CD4-positive, alpha-beta T cell treated with Interleukin-4 for 1 hour (primary cell): ENCODE data around the gene ERCC4.

ENCODE experiments used
- DNase-seq, 2 donors: peaks; one replicate each; pipeline ENCODE4 v3.0.0-alpha.2; 2020 to 2022

ERCC4 gene

DNA sequence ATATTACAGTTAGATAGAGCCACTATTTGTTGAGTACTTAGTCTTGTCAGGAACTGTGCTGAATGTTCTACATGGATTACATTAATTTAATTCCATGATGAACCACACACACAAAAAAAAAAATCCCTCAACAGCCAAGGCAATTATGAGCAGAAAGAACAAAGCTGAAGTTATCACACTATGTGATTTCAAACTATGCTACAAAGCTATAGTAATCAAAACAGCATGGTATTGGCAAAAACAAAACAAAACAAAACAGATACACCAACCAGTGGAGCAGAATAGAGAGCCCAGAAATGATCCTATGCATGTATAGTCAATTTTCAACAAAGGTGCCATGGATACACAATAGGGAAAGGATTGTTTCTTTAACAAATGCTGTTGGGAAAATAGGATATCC is 8.1 kb upstream of the ERCC4 start:
- no peak for DNase-seq

DNA sequence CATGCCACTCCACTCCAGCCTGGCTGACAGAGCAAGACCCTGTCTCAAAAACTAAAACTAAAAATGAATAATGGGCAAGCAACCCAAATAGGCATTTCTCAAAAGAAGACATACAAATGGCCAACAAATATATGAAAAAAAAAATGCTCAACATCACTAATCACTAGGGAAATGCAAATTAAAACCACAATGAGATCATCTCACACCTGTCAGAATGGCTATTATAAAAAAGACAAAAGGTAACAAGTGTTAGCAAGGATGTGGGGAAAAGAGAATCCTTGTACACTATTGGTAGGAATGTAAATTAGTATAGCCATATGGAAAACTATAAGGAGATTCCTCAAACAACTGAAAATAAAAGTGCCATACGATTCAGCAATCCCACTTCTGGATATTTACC is 7.1 kb upstream of the ERCC4 start:
- no peak for DNase-seq

DNA sequence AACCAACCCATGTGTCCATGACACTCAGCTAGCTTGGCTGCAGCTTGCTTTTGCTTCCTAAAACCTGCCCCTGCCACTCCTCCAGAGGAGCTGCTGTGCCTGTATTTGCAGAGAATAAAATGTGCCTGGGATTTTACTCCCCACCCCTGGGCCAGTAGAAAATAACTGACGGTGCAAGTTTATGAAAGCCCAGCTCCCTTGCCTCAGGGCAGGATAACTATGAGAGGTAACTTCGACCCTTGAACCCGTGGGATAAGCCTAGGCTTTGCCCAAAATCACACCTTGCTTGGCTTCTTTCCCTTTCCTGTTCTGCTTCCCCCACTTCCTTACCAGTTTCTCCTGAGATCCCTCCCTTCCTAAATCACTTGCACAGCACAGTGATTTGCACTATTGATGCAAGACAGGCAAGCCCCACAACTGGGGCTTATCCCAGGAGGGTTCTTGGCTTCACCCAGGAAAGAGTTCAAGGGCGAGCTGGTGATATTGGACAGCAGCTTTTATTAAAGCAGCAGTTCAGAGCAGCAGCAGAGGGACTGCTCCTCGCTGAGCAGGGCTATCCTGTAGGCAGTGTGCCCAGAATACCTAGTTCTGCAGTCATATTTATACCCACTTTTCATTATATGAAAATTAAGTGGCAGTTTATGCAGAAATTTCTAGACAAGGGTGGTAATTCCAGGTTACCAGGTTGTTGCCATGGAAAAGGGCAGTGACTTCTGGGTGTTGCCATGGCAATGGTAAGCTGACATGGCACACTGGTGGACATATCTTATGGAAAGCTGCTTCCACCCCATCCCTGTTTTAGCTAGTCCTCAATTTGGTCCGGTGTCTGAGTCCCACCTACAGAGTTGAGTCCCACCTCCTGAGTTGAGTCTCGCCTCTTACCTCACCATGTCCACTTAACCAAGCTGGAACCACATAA is 6.3 kb upstream of the ERCC4 start:
- no peak for DNase-seq

DNA sequence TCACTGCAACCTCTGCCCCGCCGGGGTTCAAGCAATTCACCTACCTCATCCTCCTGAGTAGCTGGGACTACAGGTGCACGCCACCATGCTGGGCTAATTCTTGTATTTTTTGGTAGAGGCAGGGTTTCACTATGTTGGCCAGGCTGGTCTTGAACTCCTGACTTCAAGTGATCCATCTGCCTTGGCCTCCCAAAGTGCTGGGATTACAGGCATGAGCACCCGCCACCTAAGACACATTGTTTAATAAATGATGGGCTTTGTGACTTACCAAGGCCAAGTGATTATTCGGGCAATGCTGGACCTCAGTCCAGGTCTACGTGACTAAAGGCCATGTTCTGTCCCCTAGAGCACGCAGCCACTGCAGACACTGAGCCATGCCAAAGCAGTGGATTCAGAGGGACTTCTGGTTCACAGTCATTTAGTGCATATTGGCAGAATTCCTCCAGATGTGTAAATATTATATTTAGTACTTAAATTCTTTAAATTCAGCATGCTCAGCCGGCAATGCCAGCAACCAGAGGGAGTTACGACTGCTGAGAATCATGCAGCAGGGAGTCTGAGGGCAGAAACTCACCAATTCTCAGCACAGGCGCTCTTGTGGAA is 4.8 kb upstream of the ERCC4 start:
- no peak for DNase-seq

DNA sequence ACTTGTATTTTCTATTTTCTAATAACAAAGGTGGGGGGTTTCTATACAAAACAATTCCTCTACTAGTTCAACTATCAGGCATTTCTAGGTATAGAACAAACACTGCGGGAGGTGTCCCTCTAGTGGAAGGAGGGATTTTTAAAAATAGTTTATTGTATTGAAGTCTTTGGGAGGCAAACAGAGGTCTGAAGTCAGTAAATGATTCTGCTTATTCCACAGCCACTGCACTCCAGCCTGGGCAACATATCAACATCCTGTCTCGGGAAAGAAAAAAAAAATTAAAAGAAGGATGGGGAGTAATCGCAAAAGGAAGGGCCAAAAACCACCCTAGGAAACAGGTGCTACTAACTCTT is 648 bp upstream of the ERCC4 start:
- peak in 1 of 2 donors; percentile 63 for DNase-seq

DNA sequence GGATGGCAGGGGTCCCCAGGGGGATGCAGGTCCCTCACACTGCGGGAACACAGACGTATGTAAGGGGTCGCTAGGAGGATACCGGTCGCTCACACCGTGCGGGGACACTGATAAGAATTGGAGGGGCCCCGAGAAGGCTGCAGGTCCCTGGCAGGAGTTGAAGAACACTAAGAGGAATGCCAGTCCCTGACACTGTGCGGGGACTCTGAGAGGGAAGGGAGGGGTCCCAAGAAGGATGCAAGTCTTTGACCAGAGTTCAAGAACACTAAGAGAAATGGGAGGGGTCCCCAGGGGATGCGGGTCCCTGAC is 510 bp downstream of the ERCC4 start:
- DNase-seq = no peak

DNA sequence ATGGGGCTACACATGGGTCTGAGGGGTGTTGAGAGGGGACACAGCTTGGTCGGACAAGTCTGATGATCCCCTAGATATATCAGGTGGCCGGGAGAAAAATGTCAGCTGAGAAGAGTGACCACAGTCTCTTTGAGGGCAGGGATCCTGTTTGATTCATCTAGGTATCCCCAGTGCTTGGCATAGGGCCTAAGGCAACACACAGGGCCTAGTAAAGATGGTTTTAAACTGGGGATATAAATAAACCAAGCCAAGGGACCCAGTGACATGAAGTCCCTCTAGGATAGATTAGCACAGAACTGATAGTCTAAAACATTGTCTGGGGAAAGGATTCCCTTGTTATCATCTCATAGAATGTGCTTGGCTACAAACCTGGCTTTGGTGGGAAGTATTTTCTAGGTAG is 1.4 kb downstream of the ERCC4 start:
- no peak for DNase-seq

DNA sequence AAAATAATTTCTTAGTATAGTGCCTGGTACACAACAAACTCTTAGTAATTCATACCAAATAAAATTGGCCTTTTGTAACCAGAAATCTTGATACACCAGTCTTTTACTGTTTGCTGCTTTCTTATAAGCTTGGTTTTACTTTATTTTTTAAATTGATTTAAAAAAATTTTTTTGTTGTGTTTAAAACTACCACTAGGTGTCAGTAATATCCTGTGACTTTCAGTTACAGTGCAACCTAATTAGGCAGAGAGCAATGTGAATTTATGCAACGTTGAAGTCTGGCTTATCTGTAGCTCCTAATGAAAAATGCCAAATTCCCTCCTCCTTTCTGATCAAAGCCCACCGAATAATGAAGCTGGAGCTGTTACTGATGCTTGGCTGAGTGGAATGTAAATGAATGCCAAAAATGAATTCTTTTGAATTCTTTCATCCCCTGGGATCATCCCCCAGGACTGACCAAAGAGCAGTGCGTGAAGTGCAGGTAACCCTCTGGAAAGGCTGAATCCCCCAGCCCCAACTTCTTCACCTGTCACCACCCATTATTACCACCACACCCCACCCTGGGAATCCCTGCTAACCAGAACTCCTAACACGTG is 3.8 kb downstream of the ERCC4 start:
- peak in 1 of 2 donors; percentile 64 for DNase-seq

DNA sequence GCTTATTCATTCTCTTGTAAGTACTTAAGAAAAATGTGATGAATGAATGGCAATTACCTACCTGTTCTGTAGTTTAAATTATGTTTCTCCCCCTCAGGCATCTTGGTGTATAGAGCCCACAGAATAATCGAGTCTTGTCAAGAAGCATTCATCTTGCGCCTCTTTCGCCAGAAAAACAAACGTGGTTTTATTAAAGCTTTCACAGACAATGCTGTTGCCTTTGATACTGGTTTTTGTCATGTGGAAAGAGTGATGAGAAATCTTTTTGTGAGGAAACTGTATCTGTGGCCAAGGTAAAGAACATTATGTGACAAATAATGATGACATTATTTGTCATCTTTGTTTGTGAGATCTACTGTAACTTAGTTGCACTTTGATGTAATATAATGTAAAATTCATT is 6.5 kb downstream of the ERCC4 start:
- DNase-seq = no peak

DNA sequence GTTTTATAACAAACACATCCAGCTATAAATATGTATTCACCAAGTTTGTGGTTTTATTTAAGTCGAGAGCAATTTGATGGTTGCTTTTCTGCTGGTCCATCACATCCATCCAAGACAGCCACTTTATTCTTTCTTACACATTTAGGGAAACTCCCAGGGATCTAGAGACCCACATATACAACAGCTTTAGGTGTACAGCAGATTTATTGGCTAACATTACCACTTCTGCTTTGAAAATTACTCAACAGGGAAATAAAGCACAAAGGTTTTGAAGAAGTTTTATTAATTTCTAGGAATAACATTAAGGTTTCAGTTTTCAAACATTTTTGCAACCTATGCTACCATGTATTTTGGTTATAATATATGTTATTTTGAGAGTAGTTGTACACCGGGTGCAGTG is 6.9 kb downstream of the ERCC4 start:
- no peak for DNase-seq

DNA sequence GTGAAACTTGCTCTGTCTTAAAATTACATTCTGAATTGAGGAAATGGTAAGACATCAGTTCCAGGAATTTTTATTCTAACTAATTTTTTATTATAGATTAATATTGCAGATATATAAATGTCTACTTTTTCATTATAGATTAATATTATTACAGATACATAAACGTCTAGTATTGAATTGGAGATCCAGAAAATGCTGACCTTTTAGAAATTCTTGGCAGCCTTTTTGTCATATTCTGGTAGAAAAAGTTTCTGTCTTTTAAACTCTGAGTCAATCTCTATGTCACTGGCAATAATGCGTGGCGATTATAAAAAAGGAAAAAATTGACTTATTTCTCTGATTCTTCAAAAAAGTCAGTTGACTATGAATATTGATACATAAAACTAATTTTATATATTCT is 8.7 kb downstream of the ERCC4 start:
- DNase-seq = no peak

DNA sequence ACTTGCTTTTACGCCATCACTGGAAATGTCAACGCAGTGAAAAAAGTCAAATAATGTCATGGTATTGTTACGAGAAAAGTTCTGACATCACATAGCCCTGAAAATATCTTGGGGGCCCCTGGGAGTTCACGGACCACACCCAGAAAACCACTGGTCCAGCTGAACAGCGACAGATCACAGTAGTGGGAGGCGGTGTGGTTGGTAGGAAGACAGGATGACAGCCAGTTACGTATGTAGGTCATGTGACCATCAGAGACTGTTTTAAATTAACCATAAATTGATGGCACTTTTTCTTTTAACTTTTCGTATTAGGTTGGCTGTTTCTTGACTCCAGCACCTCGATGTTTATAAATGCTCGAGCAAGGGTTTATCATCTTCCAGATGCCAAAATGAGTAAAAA is 11.9 kb downstream of the ERCC4 start:
- no peak for DNase-seq

DNA sequence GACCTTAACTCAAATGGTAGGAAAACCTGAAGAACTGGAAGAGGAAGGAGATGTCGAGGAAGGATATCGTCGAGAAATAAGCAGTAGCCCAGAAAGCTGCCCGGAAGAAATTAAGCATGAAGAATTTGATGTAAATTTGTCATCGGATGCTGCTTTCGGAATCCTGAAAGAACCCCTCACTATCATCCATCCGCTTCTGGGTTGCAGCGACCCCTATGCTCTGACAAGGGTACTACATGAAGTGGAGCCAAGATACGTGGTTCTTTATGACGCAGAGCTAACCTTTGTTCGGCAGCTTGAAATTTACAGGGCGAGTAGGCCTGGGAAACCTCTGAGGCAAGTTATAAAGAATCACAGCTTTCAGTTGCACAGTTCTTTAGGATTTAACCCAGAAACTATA is 15.5 kb downstream of the ERCC4 start:
- peak in 1 of 2 donors; percentile 16 for DNase-seq

DNA sequence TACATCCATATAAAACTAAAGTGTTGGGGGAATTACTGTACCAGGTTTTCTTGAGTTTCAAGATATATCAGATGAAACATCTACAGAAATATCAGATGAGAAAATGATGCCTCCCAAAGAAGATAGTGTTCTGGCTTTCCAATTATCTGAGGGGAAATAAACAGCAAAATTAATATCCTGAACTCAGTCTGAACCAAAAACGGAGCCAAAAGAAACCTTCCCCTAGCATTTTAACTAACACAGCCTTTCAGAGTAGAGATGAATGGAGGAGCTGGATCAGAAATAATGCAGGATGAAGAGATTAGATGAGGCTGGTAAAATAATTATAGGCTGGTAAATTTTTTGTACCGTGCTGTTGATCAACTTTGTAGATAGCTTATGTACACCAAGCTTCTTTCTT is 16.2 kb downstream of the ERCC4 start:
- DNase-seq = no peak

DNA sequence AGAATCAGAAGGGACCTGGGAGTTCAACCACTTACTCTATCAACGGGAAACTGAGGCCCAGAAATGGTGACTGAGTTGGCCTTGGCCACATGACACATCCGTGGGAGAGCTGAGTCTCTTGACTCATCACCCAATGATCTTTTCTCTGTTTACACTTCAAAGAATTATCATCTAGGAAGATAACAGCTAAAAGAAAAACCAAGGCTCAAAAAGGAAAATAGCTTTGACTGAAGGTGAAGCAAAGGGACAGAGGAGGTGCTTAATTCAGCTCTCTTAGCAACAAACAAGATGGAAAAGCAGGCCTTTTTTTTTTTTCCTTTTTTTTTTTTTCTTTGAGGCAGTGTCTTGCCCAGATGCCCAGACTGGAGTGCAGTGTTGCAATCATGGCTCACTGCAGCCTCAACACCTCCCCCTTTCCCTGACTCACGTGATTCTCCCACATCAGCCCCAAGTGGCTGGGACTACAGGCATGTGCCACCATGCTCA is 16.7 kb downstream of the ERCC4 start:
- DNase-seq = no peak

DNA sequence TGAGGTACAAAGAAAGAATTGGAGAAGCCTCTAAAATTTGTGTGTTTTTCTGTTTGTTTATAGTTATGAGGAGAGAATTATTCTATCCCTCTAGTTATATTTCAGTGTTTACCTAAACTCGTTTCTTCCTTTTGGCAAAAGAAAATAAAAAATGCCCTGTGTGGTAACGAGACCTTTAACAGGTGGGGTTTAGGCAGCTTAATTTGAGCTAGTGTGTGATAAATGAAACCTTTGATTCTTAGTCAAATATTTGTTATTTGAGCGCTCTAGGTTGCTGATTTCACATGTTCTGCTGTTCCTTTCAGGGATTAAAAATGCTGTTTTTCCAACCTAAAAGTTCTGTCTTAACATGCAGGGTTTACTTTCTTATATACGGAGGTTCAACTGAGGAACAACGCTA is 17.5 kb downstream of the ERCC4 start:
- DNase-seq = no peak

DNA sequence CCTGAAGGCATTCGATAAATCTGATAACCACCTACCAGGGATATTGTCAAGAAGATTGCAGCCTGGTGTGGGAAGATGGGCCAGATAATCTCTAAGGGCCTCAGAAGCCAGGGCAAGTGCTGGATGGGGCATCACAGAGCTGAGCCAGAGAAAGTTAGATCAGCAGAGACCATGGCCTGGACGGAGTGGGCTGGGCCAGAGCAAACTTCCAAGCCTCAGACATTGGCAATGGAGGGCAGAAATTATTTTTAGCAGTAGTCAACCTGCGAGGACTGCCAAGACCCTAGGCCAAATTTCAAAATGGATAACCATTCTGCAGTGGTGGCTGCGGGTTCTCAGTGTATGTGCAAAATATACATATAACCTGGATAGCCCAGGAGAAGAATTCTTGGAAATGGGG is 18.5 kb downstream of the ERCC4 start:
- DNase-seq = no peak

DNA sequence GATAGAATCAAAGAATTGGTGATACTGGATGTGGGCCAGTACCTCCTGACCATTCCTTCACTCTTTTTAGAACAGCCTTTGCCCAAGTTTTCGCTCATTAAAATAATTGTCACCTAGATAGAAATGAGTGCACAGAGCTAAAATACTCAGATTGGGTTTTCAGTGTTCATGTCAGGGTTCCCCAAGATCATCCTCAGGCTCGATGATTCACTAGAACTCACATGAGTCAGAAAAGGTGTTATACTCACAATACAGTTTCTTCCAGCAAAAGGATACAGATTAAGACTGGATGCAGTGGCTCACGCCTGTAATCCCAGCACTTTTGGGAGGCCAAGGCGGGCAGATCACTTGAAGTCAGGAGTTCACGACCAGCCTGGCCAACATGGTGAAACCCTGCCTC is 19.9 kb downstream of the ERCC4 start:
- no peak for DNase-seq

DNA sequence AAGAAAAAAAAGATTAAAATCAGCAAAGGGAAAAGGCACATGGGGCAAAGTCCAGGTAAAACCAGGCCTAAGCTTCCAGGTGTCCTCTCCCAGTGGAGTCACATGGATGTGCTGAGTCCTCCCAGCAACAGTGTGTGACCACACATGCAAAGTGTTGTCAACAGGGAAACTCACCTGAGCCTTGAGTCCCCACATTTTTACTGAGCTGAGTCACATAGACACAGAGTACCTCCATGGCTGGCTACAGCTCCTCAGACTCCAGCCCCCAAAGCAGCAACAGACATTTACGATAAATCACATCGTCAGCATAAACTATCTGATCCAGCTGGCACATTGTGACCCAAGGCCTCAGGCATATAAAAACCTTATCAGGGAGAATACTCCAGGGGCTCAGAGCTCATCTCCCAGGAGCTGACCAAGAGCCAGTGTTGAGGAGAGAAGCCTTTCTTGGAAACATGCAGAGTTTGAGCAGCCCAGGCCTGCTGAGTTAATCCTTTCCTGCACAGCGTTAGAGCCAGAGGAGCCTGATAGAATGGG is 20.5 kb downstream of the ERCC4 start:
- no peak for DNase-seq

DNA sequence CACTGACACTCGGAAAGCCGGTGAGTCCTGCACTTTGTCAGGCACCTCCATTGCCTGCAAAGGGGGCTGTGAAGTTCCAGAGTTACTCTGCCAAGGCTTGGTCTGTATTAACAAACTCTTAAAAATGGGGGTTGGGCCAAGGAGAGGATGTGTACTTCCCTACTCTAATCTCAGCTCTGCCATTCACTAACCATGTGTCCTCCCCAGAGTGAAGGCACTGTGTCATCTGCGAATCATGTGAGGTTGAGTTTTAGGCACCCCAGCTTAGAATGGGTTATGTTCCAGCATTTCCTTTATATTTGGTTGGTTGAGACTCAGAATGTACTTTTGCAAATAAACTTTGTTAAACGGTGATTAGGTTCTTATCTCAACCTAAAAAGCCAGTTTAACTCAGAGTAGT is 24.9 kb downstream of the ERCC4 start:
- DNase-seq = no peak

DNA sequence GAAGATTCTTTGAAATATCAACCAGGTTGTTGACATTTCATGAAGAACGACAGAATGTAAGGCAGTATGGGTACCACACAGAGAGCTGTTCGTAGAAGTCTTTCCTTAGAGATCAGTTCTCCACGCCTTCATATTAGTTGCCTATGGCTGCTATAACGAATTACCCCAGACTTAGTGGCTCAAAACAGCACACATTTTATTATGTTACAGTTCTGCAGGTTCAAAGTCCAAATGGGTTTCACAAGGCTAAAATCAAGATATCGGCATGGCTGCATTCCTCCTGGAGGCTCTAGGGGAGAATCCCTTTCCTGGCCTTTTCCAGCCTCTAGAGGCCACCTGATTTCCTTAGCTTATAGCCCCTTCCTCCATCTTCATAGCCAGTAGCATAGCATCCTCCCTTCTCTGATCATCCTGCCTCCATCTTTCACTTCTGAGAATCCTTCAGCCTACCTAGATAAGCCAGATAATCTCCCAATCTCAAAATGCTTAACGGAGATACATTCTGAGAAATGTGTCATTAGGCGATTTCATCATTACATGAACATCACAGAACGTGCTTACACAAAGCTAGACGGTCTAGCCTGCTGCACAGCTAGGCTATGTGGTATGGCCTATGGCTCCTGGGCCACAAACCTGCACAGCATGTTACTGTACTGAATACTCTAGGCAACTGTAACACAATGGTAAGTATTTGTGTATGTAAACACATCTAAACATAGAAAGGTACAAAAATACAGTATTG is 26.0 kb downstream of the ERCC4 start:
- DNase-seq = no peak

DNA sequence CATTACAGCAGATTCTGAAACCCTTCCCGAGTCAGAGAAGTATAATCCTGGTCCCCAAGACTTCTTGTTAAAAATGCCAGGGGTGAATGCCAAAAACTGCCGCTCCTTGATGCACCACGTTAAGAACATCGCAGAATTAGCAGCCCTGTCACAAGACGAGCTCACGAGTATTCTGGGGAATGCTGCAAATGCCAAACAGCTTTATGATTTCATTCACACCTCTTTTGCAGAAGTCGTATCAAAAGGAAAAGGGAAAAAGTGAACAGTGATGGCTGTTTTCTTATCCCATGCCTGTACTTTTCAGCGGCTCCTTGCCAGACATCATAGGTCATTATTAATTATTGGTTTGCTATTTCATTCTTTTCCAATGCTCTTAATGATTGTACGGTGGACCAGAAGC is 28.1 kb downstream of the ERCC4 start:
- DNase-seq = no peak

DNA sequence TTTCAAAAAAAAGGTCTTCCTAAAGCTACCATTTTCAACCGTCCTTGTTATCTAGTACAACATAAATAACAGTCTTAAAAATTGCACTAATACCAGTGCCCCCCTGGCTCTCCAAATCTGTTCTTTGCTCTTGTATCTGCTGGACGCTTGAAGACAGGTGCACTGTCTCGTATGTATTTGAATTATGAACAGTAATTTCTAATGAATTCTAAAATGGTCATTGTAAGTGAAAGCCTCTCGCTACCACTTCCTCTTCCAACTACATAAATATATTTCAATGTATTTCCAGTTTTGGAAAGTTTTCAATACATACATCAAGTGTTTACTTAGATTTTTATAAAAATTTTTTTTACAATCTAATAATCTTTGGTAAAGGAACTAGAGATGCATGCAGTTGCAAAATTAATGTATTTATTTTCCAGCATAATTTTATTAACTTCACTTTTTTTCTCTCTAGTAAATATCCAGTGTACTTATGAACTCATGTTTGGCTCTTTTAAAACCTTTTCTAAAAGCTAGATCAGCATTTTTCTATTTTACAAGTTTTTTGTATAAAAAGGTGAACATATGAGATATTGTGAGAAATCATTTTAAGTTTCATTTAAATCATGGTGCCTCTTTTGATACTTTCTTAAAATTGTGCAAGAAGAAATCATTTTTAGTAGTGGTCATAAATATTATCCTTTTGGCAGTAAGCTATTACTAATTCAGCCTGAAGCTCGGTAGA is 31.0 kb downstream of the ERCC4 start:
- DNase-seq = no peak
